ENCODE measurements around the gene ANKRD13A.

The ANKRD13A gene

DNA sequence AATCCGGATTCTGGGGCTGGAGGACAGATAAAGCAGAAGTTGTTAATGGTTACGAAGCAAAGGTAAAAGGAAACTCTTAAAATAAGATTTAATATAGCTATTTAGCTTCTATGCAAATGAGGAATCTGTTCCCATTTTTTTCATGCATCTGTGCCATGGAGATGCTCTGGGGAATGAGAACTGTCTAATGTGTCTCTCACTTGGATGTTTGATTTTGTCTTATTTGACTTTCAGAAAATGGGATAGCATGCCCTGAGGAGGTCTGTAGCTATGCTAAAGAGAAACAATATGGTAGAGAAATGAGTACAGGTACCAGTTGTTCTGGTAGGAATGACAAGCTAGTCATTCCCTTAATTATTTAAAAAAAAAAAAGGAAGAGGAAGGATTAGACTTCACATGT, 24.8 kb downstream of the ANKRD13A start:
- Histone ChIP-seq H3K4me3 (IDR thresholded peaks at IDR 0.05; ENCODE audit: insufficient read depth, low read depth, low read length) (no peak overlapping the region), H3K27ac (no peak overlapping the region), H3K27me3 (ENCODE audit: insufficient read depth, low read depth) (no peaks in the 10 kb centered on the region), H3K36me3 (ENCODE audit: insufficient read depth) (no peaks in the 10 kb centered on the region), H3K4me2 (no peak overlapping the region), H3K79me2 (ENCODE audit: insufficient read depth, low read depth) (no peaks in the 10 kb centered on the region), H3K4me1 (ENCODE audit: low read depth, poor library complexity, severe bottlenecking) (peaks cover 17% of the 10 kb centered on the region), H3K9ac (no peak overlapping the region), H2AFZ (ENCODE audit: low read depth) (no peak overlapping the region), H4K20me1 (ENCODE audit: insufficient read depth) (no peaks in the 10 kb centered on the region)
- TF ChIP-seq, protein P1, sequence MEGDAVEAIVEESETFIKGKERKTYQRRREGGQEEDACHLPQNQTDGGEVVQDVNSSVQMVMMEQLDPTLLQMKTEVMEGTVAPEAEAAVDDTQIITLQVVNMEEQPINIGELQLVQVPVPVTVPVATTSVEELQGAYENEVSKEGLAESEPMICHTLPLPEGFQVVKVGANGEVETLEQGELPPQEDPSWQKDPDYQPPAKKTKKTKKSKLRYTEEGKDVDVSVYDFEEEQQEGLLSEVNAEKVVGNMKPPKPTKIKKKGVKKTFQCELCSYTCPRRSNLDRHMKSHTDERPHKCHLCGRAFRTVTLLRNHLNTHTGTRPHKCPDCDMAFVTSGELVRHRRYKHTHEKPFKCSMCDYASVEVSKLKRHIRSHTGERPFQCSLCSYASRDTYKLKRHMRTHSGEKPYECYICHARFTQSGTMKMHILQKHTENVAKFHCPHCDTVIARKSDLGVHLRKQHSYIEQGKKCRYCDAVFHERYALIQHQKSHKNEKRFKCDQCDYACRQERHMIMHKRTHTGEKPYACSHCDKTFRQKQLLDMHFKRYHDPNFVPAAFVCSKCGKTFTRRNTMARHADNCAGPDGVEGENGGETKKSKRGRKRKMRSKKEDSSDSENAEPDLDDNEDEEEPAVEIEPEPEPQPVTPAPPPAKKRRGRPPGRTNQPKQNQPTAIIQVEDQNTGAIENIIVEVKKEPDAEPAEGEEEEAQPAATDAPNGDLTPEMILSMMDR (conservative IDR thresholded peaks at IDR 0.05; ENCODE audit: low read depth, low read length): no peak

DNA sequence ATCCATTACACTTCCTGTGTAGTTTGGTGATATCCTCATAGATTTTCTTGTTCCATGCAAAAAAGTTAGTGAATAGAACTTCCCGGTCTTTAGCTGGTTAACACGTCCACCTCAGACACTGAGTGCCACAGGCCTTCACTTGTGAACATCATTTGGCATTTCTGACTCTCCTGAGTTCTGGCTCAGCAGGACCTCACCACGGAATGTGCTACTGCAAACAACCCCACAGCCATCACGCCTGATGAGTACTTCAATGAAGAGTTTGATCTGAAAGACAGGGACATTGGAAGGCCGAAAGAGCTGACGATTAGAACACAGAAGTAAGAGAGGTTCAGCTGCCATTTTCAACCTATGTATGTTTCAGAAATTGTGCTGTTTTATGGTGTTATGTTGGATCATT, 29.1 kb downstream of the ANKRD13A start:
- Histone ChIP-seq H3K36me3 (ENCODE audit: insufficient read depth) (no peaks in the 10 kb centered on the region), H4K20me1 (ENCODE audit: insufficient read depth) (no peaks in the 10 kb centered on the region), H3K4me2 (no peak overlapping the region), H3K4me1 (ENCODE audit: low read depth, poor library complexity, severe bottlenecking) (peaks cover 8% of the 10 kb centered on the region), H3K9ac (no peak overlapping the region), H2AFZ (ENCODE audit: low read depth) (no peak overlapping the region), H3K79me2 (ENCODE audit: insufficient read depth, low read depth) (no peaks in the 10 kb centered on the region), H3K27ac (no peak overlapping the region), H3K27me3 (ENCODE audit: insufficient read depth, low read depth) (no peaks in the 10 kb centered on the region), H3K4me3 (IDR thresholded peaks at IDR 0.05; ENCODE audit: insufficient read depth, low read depth, low read length) (no peak overlapping the region)
- TF ChIP-seq, protein P1 (conservative IDR thresholded peaks at IDR 0.05; ENCODE audit: low read depth, low read length): no peak

DNA sequence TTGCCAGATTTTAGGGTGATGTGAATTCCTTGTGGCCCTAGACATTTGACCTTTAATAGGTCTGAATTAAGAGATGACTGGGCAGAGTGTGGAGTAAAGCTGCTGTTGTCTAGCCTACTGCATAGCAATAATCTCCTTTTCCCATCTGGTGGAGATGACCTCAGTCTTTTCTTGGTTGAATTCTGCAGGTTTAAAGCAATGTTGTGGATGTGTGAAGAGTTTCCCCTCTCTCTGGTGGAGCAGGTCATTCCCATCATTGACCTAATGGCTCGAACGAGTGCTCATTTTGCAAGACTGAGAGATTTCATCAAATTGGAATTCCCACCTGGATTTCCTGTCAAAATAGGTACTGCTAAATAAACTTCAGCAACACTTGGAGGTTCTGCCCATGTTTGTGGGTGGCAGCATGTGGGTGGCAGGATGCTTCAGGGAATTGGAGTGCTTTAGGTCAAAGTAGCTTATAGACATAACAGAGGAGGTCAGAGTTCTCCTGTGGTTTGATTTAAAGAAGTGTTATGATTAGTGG, 30.1 kb downstream of the ANKRD13A start:
- TF ChIP-seq, protein P1 (conservative IDR thresholded peaks at IDR 0.05; ENCODE audit: low read depth, low read length): no peak
- H3K27ac ChIP-seq: no peak overlapping the region
- no peaks in the 10 kb centered on the region for H3K36me3 ChIP-seq (ENCODE audit: insufficient read depth)
- no peaks in the 10 kb centered on the region for H3K79me2 ChIP-seq (ENCODE audit: insufficient read depth, low read depth)
- no peak overlapping the region for H3K4me3 ChIP-seq (IDR thresholded peaks at IDR 0.05; ENCODE audit: insufficient read depth, low read depth, low read length)
- no peak overlapping the region for H3K9ac ChIP-seq
- no peaks in the 10 kb centered on the region for H4K20me1 ChIP-seq (ENCODE audit: insufficient read depth)
- H3K4me2 ChIP-seq: no peak overlapping the region
- no peak overlapping the region for H2AFZ ChIP-seq (ENCODE audit: low read depth)
- no peaks in the 10 kb centered on the region for H3K27me3 ChIP-seq (ENCODE audit: insufficient read depth, low read depth)
- no peaks in the 10 kb centered on the region for H3K4me1 ChIP-seq (ENCODE audit: low read depth, poor library complexity, severe bottlenecking)

DNA sequence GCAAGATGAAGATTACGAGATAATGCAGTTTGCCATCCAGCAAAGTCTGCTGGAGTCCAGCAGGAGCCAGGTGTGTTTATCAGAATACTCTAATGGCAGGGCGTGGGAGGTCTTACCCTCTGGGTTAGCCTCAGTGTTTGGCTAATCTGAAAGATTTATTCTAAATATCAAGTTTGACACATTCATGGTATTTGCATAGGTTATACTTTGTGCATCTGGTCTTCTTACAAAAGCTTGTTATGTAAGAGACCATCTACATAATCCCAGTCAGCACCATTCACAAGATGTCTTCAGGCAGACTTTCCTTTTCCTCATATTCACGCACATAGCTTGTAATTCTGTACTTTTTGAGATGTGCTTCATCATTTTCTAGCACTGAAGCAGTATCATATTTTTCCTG, 34.7 kb downstream of the ANKRD13A start:
- H4K20me1 ChIP-seq (ENCODE audit: insufficient read depth): no peaks in the 10 kb centered on the region
- no peak overlapping the region for H2AFZ ChIP-seq (ENCODE audit: low read depth)
- no peak overlapping the region for H3K4me2 ChIP-seq
- H3K4me3 ChIP-seq (IDR thresholded peaks at IDR 0.05; ENCODE audit: insufficient read depth, low read depth, low read length): no peak overlapping the region
- H3K27me3 ChIP-seq (ENCODE audit: insufficient read depth, low read depth): no peaks in the 10 kb centered on the region
- H3K4me1 ChIP-seq (ENCODE audit: low read depth, poor library complexity, severe bottlenecking): no peaks in the 10 kb centered on the region
- no peak overlapping the region for H3K9ac ChIP-seq
- no peaks in the 10 kb centered on the region for H3K79me2 ChIP-seq (ENCODE audit: insufficient read depth, low read depth)
- TF ChIP-seq, protein P1 (conservative IDR thresholded peaks at IDR 0.05; ENCODE audit: low read depth, low read length): no peak
- H3K27ac ChIP-seq: no peak overlapping the region
- no peaks in the 10 kb centered on the region for H3K36me3 ChIP-seq (ENCODE audit: insufficient read depth)
